Embryonic facial prominence (tissue), 1 donor: ENCODE results near the gene LAMB3.
A peak's percentile ranks its signal among the peaks of the same experiment; 100 is the strongest.

Source experiments
- DNase-seq: peaks from one replicate; pipeline ENCODE4 v3.0.0-alpha.2; 2016; ENCODE audit errors: extremely low spot score

LAMB3 gene

DNA sequence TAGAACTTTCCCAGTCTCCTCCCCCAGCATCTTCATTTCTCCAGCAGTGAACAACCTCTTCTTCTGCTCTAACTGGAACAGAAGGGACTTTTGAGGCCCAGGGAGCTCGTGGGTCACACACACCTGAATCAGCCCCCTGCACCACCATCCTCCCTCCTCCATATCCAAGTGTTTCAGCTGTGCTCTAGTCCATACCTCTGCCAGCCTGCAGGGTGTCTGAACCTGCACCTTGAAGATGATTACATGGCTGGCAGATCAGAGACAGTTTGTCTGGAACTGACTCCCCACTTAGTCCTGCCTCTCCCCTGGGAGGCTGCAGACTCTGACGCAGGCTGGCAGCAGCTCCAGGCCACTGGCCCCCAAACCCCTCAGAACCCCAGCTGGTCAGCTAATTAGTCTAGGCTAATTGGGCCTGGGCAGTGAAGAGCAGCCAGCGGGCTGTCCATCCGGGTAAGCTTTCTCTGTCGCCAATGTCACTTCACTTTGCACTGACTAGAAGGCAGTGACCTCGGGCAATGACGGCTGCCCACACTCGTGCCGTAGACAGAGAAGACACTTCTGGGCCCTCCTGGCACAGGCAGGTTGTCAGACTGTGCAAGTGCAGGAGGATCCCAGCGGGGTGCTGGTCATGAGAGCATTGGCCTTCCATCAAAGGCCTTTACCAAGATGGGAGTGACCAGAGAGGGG, 56.5 kb downstream of the LAMB3 start:
- DNase-seq, result no peak

GRCh38 chr1:209595028-209595427, 57.2 kb downstream of the LAMB3 start:
- DNase-seq, result no peak

DNA sequence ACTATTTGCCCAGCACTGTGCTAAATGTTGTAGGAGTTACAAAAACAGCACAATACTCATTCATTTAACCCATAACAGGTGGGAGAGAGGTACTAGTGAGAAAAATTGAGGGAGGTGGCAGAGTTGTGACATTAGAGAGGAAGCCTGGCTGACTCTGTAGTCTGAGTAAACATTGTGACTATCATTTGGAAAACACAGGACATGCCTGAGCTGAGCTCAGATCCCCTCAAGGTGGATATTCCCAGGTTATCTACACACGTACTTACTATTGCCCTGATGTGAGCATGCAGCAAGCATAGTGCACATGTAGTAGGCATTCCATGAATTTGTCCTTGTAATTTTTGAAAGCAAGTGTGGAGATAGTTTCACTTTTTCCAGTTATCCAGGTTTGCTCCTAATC, 57.8 kb downstream of the LAMB3 start:
- no peak for DNase-seq

- DNase-seq, result no peak
Observed at GRCh38 chr1:209593747-209594146, 58.5 kb downstream of the LAMB3 start.

- DNase-seq, result no peak
Observed at GRCh38 chr1:209590405-209590804, 61.8 kb downstream of the LAMB3 start.

- no peak for DNase-seq
Observed at GRCh38 chr1:209589863-209590262, 62.4 kb downstream of the LAMB3 start.

- DNase-seq, result no peak
Observed at GRCh38 chr1:209589440-209589839, 62.8 kb downstream of the LAMB3 start.

GRCh38 chr1:209587789-209588188, 64.4 kb downstream of the LAMB3 start:
- no peak for DNase-seq

GRCh38 chr1:209586221-209586740, 65.9 kb downstream of the LAMB3 start:
- no peak for DNase-seq

- no peak for DNase-seq
Observed at GRCh38 chr1:209585672-209586071, 66.6 kb downstream of the LAMB3 start.

DNA sequence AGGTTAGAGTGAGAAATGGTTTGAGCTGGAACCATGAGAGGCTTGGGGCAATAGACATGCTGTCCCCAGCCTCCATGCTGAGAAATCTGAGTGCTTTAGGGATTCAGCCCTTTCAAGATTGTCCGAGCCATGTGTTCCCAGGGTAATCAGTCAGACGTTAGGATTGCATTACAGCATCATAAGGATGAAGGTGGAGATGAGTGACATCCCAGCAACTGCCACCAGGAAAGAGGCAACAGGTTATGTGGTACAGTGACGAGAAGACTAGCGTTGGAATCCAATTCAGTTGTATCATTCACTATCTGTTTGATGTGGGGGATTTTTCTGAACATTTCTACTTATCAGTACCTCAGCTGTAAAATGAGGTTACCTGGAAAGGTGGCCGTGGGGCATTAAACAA, 67.0 kb downstream of the LAMB3 start:
- no peak for DNase-seq

GRCh38 chr1:209584231-209584672, 68.0 kb downstream of the LAMB3 start:
- DNase-seq, result no peak

DNA sequence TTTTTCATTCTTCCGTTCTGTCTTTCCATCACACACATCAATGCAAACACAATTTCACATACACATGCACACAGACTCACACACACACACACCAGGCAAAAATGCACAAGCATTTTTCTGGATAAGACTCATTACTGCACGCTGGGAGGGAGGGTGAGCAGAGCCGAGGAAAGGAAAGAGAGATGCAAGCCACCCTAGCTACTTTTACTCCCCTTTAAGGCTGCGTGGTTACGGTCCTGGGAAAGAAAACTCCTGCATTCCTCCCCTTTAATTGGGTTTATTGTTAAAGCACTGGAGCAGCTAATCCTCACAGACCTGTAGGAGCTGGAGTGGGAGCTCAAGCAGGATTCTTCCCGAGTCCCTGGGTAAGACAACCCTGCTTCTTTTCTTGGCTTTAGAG, 68.8 kb downstream of the LAMB3 start, which contains the start of gene CAMK1G:
CAMK1G (plus strand) TSS at position 307 of the 400 bp plus-strand sequence. CDS start 11,270 bp downstream, outside the sequence.
- DNase-seq, result peak; percentile 42

DNA sequence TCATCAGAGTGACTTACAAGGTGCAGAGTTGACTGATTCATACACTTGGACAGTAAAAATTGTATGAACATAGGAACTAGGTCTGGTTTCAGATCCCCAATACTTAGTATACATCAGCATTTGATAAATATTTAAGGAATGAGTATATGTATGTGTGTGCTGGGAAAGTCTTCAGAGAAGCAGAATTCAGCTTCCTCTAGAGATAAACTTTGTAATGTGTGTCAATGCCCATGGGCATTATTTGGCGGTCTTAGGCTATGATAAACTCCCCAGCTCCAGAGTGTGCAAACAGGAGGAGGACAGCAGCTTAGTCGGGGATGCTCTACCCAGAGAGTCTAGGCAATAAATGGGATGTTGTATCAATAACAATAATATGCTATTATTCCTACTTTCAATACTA, 71.6 kb downstream of the LAMB3 start:
- no peak for DNase-seq

- no peak for DNase-seq
Observed at GRCh38 chr1:209577346-209577745, 74.9 kb downstream of the LAMB3 start.

DNA sequence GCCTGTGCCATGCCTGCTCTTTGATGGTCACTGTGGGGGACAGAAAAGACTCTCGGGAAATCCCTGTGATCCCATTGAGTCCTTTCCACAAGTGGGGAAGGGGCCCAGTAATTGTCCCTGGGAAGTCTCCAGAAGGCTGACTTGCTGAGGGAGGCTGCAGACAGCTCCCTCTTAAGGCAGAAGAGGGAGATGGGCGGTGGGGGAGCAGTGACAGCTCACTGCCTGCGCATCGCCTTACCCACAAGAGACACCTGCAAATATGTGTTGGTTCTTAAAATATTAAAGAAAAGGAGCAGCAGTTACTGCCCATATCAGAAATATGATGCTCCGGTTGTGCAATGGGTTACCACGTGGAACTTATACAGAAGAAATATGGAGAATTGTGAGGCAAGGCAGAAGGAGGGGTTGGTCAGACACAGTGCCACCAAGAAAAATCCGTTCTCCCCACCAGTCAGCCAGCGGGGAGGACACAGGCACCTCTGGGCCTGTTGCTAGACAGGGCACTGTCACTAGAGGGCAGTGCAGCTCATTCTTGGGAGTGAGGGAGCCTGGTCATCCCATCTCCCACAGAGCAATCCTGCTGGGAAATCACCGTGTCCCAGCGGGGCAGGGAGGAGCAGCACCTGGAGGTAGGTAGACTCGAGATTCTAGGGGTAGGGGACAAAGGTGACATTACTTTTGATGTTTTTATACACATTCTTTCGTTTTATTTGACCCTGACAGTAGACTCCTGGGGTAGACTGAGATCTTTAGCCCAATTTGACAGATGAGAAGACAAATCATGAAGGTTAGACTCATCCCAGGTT, 75.6 kb downstream of the LAMB3 start:
- DNase-seq, result no peak

DNA sequence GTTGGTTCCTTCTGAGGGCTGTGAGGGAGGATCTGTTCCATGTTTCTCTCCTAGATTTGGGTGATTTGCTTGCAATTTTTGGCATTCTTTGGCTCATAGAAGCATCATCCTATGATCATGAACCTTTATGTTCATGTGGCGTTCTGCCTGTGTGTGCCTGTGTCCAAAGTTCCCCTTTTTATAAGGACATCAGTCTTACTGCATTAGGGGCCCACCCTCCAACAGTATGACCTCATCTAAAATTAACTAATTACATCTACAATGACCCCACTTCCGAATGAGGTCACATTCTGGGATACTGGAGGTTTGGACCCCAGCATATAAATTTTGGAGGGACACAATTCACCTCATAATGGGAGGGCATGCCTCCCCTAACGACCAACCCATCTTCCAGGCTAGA, 81.5 kb downstream of the LAMB3 start:
- DNase-seq, result no peak

DNA sequence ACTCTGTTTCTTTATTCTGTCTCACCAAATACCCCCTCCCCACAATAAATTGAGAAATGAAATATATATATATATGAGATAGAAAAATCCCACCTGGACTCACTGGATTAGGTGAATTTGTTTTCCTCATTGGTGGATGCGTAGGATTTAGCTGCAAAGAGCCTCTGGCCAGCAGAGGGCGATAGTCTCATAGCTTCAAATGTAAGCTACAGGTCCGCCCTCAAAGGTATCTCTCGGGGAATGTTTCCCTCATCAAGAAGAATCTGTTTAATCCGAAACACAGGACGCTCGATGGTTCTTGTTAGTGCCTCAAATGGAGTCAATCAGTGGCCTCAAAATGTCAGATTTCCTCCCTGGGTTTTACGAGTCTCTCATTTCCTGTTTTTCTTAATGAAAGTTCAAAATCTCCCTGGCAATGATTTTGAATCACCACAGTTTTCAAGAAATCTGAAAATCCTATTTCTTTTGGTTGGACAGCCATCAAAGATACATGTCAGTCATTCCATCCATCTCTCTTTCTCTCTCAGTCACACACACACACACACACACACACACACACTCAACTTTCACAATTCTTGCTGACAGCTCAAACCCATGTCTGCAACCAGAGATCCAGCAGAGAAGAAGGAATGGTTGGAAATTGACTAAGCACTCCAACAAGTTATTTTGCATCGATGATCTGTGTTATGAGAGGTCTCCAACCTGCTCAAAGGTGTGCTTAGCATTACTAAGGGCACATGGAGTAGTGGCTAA, 82.6 kb downstream of the LAMB3 start:
- peak; percentile 31 for DNase-seq

DNA sequence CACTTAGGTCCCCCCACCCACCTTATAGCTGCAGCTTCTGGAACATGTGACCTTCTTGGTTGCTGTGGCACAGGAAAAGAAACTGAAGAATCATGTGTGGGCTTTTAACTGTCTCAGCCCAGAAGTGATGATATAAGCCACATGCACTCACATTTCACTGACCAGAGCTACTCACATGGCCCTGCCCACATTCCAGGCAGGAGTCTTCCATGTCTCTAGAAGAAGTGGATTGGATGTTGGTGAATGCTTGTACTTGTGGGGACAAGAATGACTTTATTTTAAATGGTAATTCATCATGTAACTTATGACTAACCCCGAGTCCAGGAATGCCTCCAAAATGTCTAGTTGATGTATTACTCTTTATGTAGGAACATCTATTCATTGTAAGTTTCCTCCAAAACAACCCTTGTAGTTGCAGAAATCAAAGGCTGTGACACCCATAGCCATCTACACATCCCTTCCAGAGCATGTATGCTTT, 84.5 kb downstream of the LAMB3 start:
- DNase-seq, result no peak

GRCh38 chr1:209565759-209566678, 86.2 kb downstream of the LAMB3 start:
- DNase-seq, result peak; percentile 60
